Brain microvascular endothelial cell (primary cell): ENCODE measurements around the gene RPL10A.

Source experiments
- DNase-seq: peaks from one replicate; pipeline ENCODE4 v3.0.0-alpha.2; 2020
- H3K27ac ChIP-seq: fragments of 250-450 bp; sonication (Bioruptor Pico); 2 replicates; pipeline ENCODE4 v1.5.1; 2020; ENCODE audit warnings: mild to moderate bottlenecking, moderate library complexity
- H3K27me3 ChIP-seq: fragments of 250-450 bp; sonication (Bioruptor Pico); replicated peaks from 2 replicates; pipeline ENCODE4 v1.5.1; 2020; ENCODE audit warnings: mild to moderate bottlenecking
- H3K36me3 ChIP-seq: fragments of 250-450 bp; sonication (Bioruptor Pico); replicated peaks from 2 replicates; pipeline ENCODE4 v1.5.1; 2020; ENCODE audit warnings: mild to moderate bottlenecking
- H3K4me3 ChIP-seq: 2 replicates; pipeline ENCODE4 v1.5.1; 2011; ENCODE audit warnings: low read depth, mild to moderate bottlenecking, control low read depth, low read length, moderate library complexity
- CTCF ChIP-seq: IDR thresholded peaks from 2 replicates; pipeline ENCODE4 v1.5.1; 2011; ENCODE audit warnings: low read depth, mild to moderate bottlenecking, moderate library complexity, low read length, control low read depth, inconsistent platforms; ENCODE audit errors: missing control alignments
- in situ Hi-C: cut with HindIII; loops from 2 replicates; pipeline ENCODE4 v1.10.0; 2017; ENCODE audit warnings: low sequenced_read_pairs, low pct_ligation_motif_present

The RPL10A gene

GRCh38 chr6:35496841-35497570 lies 28.8 kb downstream of the RPL10A start, which contains the start of gene TEAD3:
TSS of gene TEAD3 (minus strand) at chr6:35497079.
- no peak for TF ChIP-seq CTCF
- peak; percentile 36 for DNase-seq
- Histone ChIP-seq H3K36me3 (no peaks in the 10 kb centered on the region), H3K27me3 (no peaks in the 10 kb centered on the region), H3K27ac (peak within 1 kb of the TSS; percentile 85), H3K4me3 (peak within 1 kb of the TSS; percentile 70)
- in situ Hi-C loops: no loop called here

- H3K4me3 ChIP-seq: peak overlapping the region; percentile 70
- DNase-seq: peak; percentile 60
- H3K27me3 ChIP-seq: no peaks in the 10 kb centered on the region
- in situ Hi-C loops: no loop called here
- H3K27ac ChIP-seq: peak overlapping the region; percentile 85
- no peaks in the 10 kb centered on the region for H3K36me3 ChIP-seq
- peak; percentile 6 for TF ChIP-seq CTCF
Observed at GRCh38 chr6:35497571-35498421, 29.6 kb downstream of the RPL10A start.

- no peaks in the 10 kb centered on the region for H3K36me3 ChIP-seq
- DNase-seq: no peak
- H3K27ac ChIP-seq: no peak overlapping the region
- in situ Hi-C loops: no loop called here
- no peaks in the 10 kb centered on the region for H3K27me3 ChIP-seq
- no peak for TF ChIP-seq CTCF
- H3K4me3 ChIP-seq: peak overlapping the region; percentile 70
Observed at GRCh38 chr6:35498422-35499067, 30.3 kb downstream of the RPL10A start.

- no peaks in the 10 kb centered on the region for H3K27me3 ChIP-seq
- H3K4me3 ChIP-seq: no peak overlapping the region
- no peak overlapping the region for H3K27ac ChIP-seq
- in situ Hi-C loops: no loop called here
- no peak for DNase-seq
- no peaks in the 10 kb centered on the region for H3K36me3 ChIP-seq
- no peak for TF ChIP-seq CTCF
Observed at GRCh38 chr6:35499372-35499771, 31.2 kb downstream of the RPL10A start.

- Histone ChIP-seq H3K36me3 (no peaks in the 10 kb centered on the region), H3K27ac (no peak overlapping the region), H3K27me3 (no peaks in the 10 kb centered on the region), H3K4me3 (no peak overlapping the region)
- no peak for TF ChIP-seq CTCF
- in situ Hi-C loops: no loop called here
- peak; percentile 25 for DNase-seq
Observed at GRCh38 chr6:35500782-35501181, 32.6 kb downstream of the RPL10A start.
